Measurements from ENCODE around the gene CELF5. TPM values are rescaled to one million over a fixed set of nuclear protein-coding genes. Genes with fewer than 3 reads are reported as not detected.

CELF5 gene
- total RNA-seq, 2 donors from 2014 or later: 2.6 to 3.5 TPM

GRCh38 chr19:3187662-3188511 lies 36.6 kb upstream of the CELF5 start:
- no peaks in the 10 kb centered on the region for H3K4me1 ChIP-seq (ENCODE audit: control insufficient read depth, insufficient read depth, low read length)
- H3K9me3 ChIP-seq (ENCODE audit: control insufficient read depth, low read length): no peaks in the 10 kb centered on the region
- H3K27ac Mint-ChIP-seq: peak overlapping the region; percentile 64
- WGBS, 2 experiments (ENCODE audit: insufficient coverage in 1 of 2, insufficient read length in 1 of 2): 89 to 94% methylated on average over 23 to 36 of the region's 36 CpGs
- H3K27me3 Mint-ChIP-seq (ENCODE audit: insufficient read depth): no peaks in the 10 kb centered on the region
- peaks cover 7% of the 10 kb centered on the region for H3K4me1 Mint-ChIP-seq
- peak overlapping the region; percentile 95 for H3K4me3 Mint-ChIP-seq
- H3K9me3 Mint-ChIP-seq: no peaks in the 10 kb centered on the region
- no peaks in the 10 kb centered on the region for H3K27me3 ChIP-seq (ENCODE audit: control insufficient read depth, insufficient read depth, low read length, poor library complexity, severe bottlenecking)
- no peak overlapping the region for H3K27ac ChIP-seq (ENCODE audit: low read depth, low read length)
- H3K36me3 Mint-ChIP-seq (ENCODE audit: low read depth): peaks cover 11% of the 10 kb centered on the region
- TF ChIP-seq CTCF (conservative IDR thresholded peaks at IDR 0.05): no peak
- H3K4me3 ChIP-seq (ENCODE audit: low read length): peak overlapping the region; percentile 98
- peaks cover 10% of the 10 kb centered on the region for H3K36me3 ChIP-seq (ENCODE audit: control insufficient read depth, insufficient read depth, low read length)
- DNase-seq: no peak
- no peak overlapping the region for H3K9ac ChIP-seq (ENCODE audit: extremely low read depth, low read length, poor library complexity, severe bottlenecking)

GRCh38 chr19:3188627-3189596 lies 35.5 kb upstream of the CELF5 start:
- H3K36me3 Mint-ChIP-seq (ENCODE audit: low read depth): peaks cover 17% of the 10 kb centered on the region
- 96 to 98% methylated on average over 19 to 35 of the region's 35 CpGs for WGBS, 2 experiments (ENCODE audit: insufficient coverage in 1 of 2, insufficient read length in 1 of 2)
- H3K27ac Mint-ChIP-seq: peak overlapping the region; percentile 64
- Histone ChIP-seq H3K4me1 (ENCODE audit: control insufficient read depth, insufficient read depth, low read length) (no peaks in the 10 kb centered on the region), H3K9me3 (ENCODE audit: control insufficient read depth, low read length) (no peaks in the 10 kb centered on the region), H3K27me3 (ENCODE audit: control insufficient read depth, insufficient read depth, low read length, poor library complexity, severe bottlenecking) (no peaks in the 10 kb centered on the region), H3K4me3 (ENCODE audit: low read length) (no peak overlapping the region), H3K9ac (ENCODE audit: extremely low read depth, low read length, poor library complexity, severe bottlenecking) (no peak overlapping the region), H3K27ac (ENCODE audit: low read depth, low read length) (no peak overlapping the region), H3K36me3 (ENCODE audit: control insufficient read depth, insufficient read depth, low read length) (peaks cover 10% of the 10 kb centered on the region)
- no peak for DNase-seq
- TF ChIP-seq CTCF (conservative IDR thresholded peaks at IDR 0.05): no peak
- H3K27me3 Mint-ChIP-seq (ENCODE audit: insufficient read depth): no peaks in the 10 kb centered on the region
- H3K4me1 Mint-ChIP-seq: peaks cover 7% of the 10 kb centered on the region
- no peak overlapping the region for H3K4me3 Mint-ChIP-seq
- H3K9me3 Mint-ChIP-seq: no peaks in the 10 kb centered on the region

- 84 to 91% methylated on average over 11 to 28 of the region's 28 CpGs for WGBS, 2 experiments (ENCODE audit: insufficient coverage in 1 of 2, insufficient read length in 1 of 2)
- no peak overlapping the region for H3K4me3 ChIP-seq (ENCODE audit: low read length)
- Mint-ChIP-seq H3K27me3 (ENCODE audit: insufficient read depth) (no peaks in the 10 kb centered on the region), H3K4me3 (no peak overlapping the region), H3K27ac (no peak overlapping the region), H3K9me3 (no peaks in the 10 kb centered on the region), H3K36me3 (ENCODE audit: low read depth) (peaks cover 26% of the 10 kb centered on the region), H3K4me1 (peaks cover 7% of the 10 kb centered on the region)
- H3K27ac ChIP-seq (ENCODE audit: low read depth, low read length): no peak overlapping the region
- H3K36me3 ChIP-seq (ENCODE audit: control insufficient read depth, insufficient read depth, low read length): peaks cover 16% of the 10 kb centered on the region
- DNase-seq: peak; percentile 65
- H3K9ac ChIP-seq (ENCODE audit: extremely low read depth, low read length, poor library complexity, severe bottlenecking): no peak overlapping the region
- no peak for TF ChIP-seq CTCF (conservative IDR thresholded peaks at IDR 0.05)
- no peaks in the 10 kb centered on the region for H3K9me3 ChIP-seq (ENCODE audit: control insufficient read depth, low read length)
- no peaks in the 10 kb centered on the region for H3K4me1 ChIP-seq (ENCODE audit: control insufficient read depth, insufficient read depth, low read length)
- no peaks in the 10 kb centered on the region for H3K27me3 ChIP-seq (ENCODE audit: control insufficient read depth, insufficient read depth, low read length, poor library complexity, severe bottlenecking)
Observed at GRCh38 chr19:3189702-3190469, 34.6 kb upstream of the CELF5 start.

All from endodermal cell (in vitro differentiated cells).